GM21515 (cell line): Measurements from ENCODE around the gene ART1.

Source experiments
- ATAC-seq: cut with Tn5 transposase; IDR thresholded peaks from one replicate; pipeline ENCODE4 v1.9.1; 2021; ENCODE audit not compliant: unreplicated experiment

ART1 gene

GRCh38 chr11:3710485-3711259 is 65.7 kb downstream of the ART1 start:
- ATAC-seq, result no peak

DNA sequence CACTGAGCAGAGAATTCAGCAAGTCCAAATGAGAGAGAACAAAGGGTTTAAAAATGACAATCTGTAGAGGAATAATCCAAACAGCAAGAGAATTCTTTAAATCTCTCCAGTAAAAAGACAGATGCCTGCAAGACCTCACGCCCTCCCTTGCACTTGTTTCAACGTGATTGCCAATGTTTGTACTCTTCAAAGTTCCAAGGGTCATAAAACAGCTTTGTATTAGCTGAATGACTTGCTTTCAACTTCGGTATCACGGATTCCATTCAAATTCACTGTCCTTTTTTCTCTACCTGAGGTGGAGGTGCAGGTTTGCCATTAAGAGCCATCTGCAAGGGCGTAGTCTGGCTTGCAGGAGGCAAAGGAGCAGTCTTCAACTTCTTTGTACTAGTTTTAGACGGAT is 67.3 kb downstream of the ART1 start:
- no peak for ATAC-seq
